ENCODE measurements around the gene WFDC1.

DNA sequence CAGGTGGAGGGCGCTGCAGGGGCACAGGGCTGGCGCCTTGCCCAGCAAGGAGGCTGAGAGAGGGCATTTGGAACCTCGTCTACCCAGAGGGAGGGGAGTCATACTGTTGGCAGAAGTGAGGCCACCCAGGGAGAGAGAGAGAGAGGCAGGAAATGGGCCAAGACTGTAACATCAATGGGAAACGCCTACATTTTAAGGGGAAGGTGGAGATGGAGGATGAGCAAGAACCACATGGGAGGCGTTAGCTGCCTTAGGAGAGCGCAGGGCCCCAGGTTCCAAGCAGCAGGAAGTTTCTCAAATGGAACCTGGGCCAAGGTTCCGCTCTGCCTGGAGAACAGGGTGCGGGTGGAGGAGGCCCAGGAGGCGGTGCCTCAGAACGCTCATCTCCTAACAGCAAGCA, 2.7 kb upstream of the WFDC1 start:
- TF ChIP-seq POLR2A (IDR thresholded peaks at IDR 0.05; ENCODE audit: extremely low read depth, insufficient read length) (no peak), CTCF (IDR thresholded peaks at IDR 0.05; ENCODE audit: low read depth, low read length) (no peak), MYC (IDR thresholded peaks at IDR 0.05; ENCODE audit: low read depth, low read length) (no peak)
- TF ChIP-seq, protein P1, sequence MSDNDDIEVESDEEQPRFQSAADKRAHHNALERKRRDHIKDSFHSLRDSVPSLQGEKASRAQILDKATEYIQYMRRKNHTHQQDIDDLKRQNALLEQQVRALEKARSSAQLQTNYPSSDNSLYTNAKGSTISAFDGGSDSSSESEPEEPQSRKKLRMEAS (IDR thresholded peaks at IDR 0.05; ENCODE audit: low read depth, low read length): no peak

Data from NB4 (cell line).